ENCODE results near the gene ATF3.
"Not testable (repeated sequence)": the region's sequence is repeated elsewhere in the genome, so short reads cannot be mapped to it uniquely, and the experiment has no call there.

ATF3 gene

GRCh38 chr1:212655668-212656440, 47.3 kb downstream of the ATF3 start:
- peak; percentile 13 for DNase-seq

GRCh38 chr1:212656730-212657129, 48.2 kb downstream of the ATF3 start:
- peak; percentile 18 for DNase-seq

DNA sequence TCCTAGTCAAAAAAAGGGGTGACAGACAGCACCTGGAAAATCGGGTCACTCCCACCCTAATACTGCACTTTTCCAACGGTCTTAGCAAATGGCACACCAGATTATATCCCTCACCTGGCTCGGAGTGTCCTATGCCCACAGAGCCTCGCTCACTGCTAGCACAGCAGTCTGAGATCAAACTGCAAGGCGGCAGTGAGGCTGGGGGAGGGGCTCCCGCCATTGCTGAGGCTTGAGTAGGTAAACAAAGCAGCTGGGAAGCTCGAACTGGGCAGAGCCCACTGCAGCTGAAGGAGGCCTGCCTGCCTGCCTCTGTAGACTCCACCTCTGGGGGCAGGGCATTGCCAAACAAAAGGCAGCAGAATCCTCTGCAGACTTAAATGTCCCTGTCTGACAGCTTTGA, 49.7 kb downstream of the ATF3 start:
- DNase-seq: not testable (repeated sequence)

- no peak for DNase-seq
These were observed 56.0 kb downstream of the ATF3 start for GRCh38 chr1:212664409-212665199.

- peak; percentile 67 for DNase-seq
These were observed 56.9 kb downstream of the ATF3 start for GRCh38 chr1:212665241-212666115.

- no peak for DNase-seq
These were observed 57.7 kb downstream of the ATF3 start for GRCh38 chr1:212666116-212666775.

GRCh38 chr1:212667223-212668139, 58.9 kb downstream of the ATF3 start:
- DNase-seq: peak; percentile 96

DNA sequence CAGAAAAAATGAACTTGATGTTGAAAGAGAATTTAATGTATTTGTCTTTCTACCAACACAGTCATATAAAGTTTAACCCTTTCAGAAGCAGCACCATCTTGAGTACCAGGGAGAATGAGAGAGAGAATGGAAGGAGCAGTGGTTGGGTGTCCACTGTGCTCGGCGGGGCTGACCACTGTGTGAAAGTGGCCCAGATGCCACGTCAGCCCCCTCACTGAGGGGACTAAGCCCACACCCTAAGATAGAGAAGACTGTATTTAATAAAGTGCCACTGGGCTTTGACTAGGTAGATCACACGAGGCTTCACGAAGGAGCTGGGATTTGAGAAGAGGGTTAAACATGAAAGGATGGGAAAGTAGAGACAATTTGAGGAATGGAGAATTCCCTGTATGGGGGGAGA, 59.9 kb downstream of the ATF3 start:
- DNase-seq: no peak

DNA sequence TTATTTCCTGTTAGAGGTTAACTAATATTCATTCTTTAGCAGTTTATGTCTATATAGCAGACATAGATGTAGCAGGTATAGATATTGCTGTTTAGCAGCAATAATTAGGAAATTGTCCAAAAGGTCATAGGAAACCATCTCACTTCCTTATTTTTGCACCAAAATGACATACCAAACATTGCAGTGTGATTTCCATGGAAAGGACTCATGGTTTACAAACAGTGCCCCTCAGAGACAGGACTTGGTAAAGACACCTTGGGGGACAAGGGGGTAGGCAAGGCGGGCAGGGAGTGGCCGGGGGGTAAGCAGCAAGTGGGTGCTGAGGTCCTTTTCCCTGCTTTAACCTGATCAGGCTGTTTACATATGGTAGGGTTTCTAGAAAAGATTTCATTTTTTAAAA, 60.5 kb downstream of the ATF3 start:
- peak; percentile 16 for DNase-seq

GRCh38 chr1:212669600-212669999, 61.0 kb downstream of the ATF3 start:
- DNase-seq: no peak

- no peak for DNase-seq
These were observed 61.7 kb downstream of the ATF3 start for GRCh38 chr1:212670301-212670700.

Data from fibroblast of upper back skin (primary cell).